Fibroblast of lung (primary cell): ENCODE results near the gene PADI2. TPM values are rescaled to one million over a fixed set of nuclear protein-coding genes. Genes with fewer than 3 reads are reported as not detected.

Experiments
- DNase-seq, 2 donors: peaks; one replicate each; pipeline versions ENCODE4 v3.0.0 to v3.0.0-alpha.2; 2010; ENCODE audit warnings: low read depth in 2 of 2
- H2AFZ ChIP-seq: 2 replicates; pipeline ENCODE4 v1.5.1; 2012; ENCODE audit warnings: low read length, control low read depth, inconsistent platforms
- H3K27ac ChIP-seq: 2 replicates; pipeline ENCODE4 v1.5.1; 2011; ENCODE audit warnings: low read length, control low read depth; ENCODE audit not compliant: insufficient read depth
- H3K27me3 ChIP-seq: 2 replicates; pipeline ENCODE4 v1.5.1; 2011; ENCODE audit warnings: mild to moderate bottlenecking, low read length; ENCODE audit not compliant: control insufficient read depth, insufficient read depth
- H3K36me3 ChIP-seq: 2 replicates; pipeline ENCODE4 v1.5.1; 2011; ENCODE audit warnings: low read length; ENCODE audit not compliant: control insufficient read depth, insufficient read depth
- H3K4me1 ChIP-seq: 2 replicates; pipeline ENCODE4 v1.5.1; 2011; ENCODE audit warnings: low read length; ENCODE audit not compliant: control insufficient read depth, insufficient read depth; ENCODE audit errors: extremely low read depth
- H3K4me2 ChIP-seq: 2 replicates; pipeline ENCODE4 v1.5.1; 2011; ENCODE audit warnings: low read length, control low read depth; ENCODE audit not compliant: insufficient read depth; ENCODE audit errors: extremely low read depth
- H3K4me3 ChIP-seq, 4 experiments: fragments of 200-600 bp in 1 of 4; sonication (generic) in 1 of 4; replicated peaks in 1 of 4; 2 replicates each; pipeline ENCODE4 v1.5.1; 2011 to 2016; ENCODE audit warnings: low read length in 4 of 4, low read depth in 3 of 4, mild to moderate bottlenecking in 3 of 4, control low read depth in 2 of 4, inconsistent platforms in 1 of 4, mixed read lengths in 1 of 4; ENCODE audit not compliant: insufficient read depth in 1 of 4; ENCODE audit errors: control extremely low read depth in 1 of 4
- H3K79me2 ChIP-seq: 2 replicates; pipeline ENCODE4 v1.5.1; 2012; ENCODE audit warnings: mild to moderate bottlenecking, low read length, inconsistent platforms; ENCODE audit not compliant: control insufficient read depth, insufficient read depth
- H3K9ac ChIP-seq: 2 replicates; pipeline ENCODE4 v1.5.1; 2011; ENCODE audit warnings: mild to moderate bottlenecking, low read length, control low read depth; ENCODE audit not compliant: insufficient read depth
- H3K9me3 ChIP-seq: 2 replicates; pipeline ENCODE4 v1.5.1; 2012; ENCODE audit warnings: low read depth, low read length; ENCODE audit not compliant: control insufficient read depth, insufficient read depth
- H4K20me1 ChIP-seq: 2 replicates; pipeline ENCODE4 v1.5.1; 2011; ENCODE audit warnings: low read length; ENCODE audit not compliant: control insufficient read depth, insufficient read depth; ENCODE audit errors: extremely low read depth
- EZH2 ChIP-seq: IDR thresholded peaks from 2 replicates; pipeline ENCODE4 v1.5.1; 2012; ENCODE audit warnings: low read length, control low read depth, mild to moderate bottlenecking; ENCODE audit errors: missing control alignments
- polyA plus RNA-seq, 2 donors: library from polyadenylated mRNA; depleted of rRNA in 1 of 2; stranded (reverse) in 1 of 2; unstranded in 1 of 2; fragments of >200 nt; gene quantifications; 2 replicates each; pipeline ENCODE4 v1.2.1, GENCODE V29; 2011 to 2012; ENCODE audit warnings: missing spikeins in 1 of 2
- total RNA-seq: library from RNA; depleted of rRNA; stranded (reverse); fragments of >200 nt; gene quantifications from 2 replicates; pipeline ENCODE4 v1.2.1, GENCODE V29; 2014
- TF ChIP-seq, protein P1 (sequence below), 2 donors: IDR thresholded peaks in 1 of 2; conservative IDR thresholded peaks in 1 of 2; 1 replicate in 1 of 2; 2 replicates in 1 of 2; pipeline ENCODE4 v1.5.1; 2011 to 2012; ENCODE audit warnings: low read length in 2 of 2, control low read depth in 1 of 2, inconsistent platforms in 1 of 2, low read depth in 1 of 2, mild to moderate bottlenecking in 1 of 2

The PADI2 gene
- total and polyA plus RNA-seq, 2 donors (not counting 1 experiment from before 2014, with no cell fraction given) = 0.03 TPM; not detected in 1

DNA sequence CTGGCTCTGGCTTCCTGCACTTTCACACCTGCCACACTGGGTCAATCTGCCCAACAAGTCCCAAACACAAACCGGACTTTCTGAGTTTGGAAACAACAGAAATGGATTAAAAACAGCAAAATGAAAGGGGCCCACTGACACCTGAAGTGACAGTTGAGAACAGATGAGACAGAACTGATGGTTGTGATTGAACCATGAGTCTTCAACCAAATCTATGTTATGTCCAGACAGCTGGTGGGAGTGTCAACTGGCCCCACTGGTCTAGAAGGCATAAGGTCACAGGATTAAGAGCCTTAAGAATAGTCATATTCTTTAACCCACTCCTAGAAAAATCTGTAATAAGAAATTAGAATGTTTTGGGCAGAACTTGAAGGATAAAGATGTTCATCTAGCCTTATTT is 94.5 kb downstream of the PADI2 start:
- no peak for DNase-seq
- Histone ChIP-seq H3K27ac (no peak overlapping the region), H3K9ac (no peak overlapping the region), H3K4me3 (no peak overlapping the region), H3K4me1 (no peaks in the 10 kb centered on the region), H3K36me3 (peaks cover 22% of the 10 kb centered on the region), H4K20me1 (no peaks in the 10 kb centered on the region), H2AFZ (no peak overlapping the region), H3K27me3 (no peaks in the 10 kb centered on the region), H3K4me2 (no peak overlapping the region), H3K79me2 (no peaks in the 10 kb centered on the region), H3K9me3 (no peaks in the 10 kb centered on the region)
- no peak for TF ChIP-seq EZH2
- TF ChIP-seq, protein P1, sequence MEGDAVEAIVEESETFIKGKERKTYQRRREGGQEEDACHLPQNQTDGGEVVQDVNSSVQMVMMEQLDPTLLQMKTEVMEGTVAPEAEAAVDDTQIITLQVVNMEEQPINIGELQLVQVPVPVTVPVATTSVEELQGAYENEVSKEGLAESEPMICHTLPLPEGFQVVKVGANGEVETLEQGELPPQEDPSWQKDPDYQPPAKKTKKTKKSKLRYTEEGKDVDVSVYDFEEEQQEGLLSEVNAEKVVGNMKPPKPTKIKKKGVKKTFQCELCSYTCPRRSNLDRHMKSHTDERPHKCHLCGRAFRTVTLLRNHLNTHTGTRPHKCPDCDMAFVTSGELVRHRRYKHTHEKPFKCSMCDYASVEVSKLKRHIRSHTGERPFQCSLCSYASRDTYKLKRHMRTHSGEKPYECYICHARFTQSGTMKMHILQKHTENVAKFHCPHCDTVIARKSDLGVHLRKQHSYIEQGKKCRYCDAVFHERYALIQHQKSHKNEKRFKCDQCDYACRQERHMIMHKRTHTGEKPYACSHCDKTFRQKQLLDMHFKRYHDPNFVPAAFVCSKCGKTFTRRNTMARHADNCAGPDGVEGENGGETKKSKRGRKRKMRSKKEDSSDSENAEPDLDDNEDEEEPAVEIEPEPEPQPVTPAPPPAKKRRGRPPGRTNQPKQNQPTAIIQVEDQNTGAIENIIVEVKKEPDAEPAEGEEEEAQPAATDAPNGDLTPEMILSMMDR (conservative IDR thresholded peaks at IDR 0.05 in 1 of 2, IDR thresholded peaks at IDR 0.05 in 1 of 2; ENCODE audit: low read depth in 1 of 2, low read length in 2 of 2) = no peak

DNA sequence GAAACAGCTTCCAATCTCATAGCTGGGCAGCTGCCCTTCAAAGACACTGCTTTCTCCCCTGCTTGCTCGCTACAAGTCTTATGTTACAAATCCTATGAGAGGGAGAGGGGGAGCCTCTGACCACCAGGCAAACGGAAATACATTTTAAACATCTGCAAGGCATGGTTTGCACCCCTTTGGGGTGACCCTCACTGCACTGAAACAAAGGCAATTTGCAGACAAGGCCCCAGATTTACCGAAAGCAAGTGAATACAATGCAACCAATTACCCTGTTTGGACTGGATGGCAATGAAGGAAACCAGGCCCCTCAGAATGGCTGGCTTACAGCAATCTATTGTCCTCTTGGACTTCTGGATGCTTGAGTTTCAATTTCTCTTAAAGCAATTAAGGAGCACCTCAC is 95.7 kb downstream of the PADI2 start:
- H3K4me3 ChIP-seq = no peak overlapping the region
- no peak overlapping the region for H3K9ac ChIP-seq
- no peaks in the 10 kb centered on the region for H3K4me1 ChIP-seq
- no peak overlapping the region for H3K4me2 ChIP-seq
- H3K36me3 ChIP-seq = peaks cover 20% of the 10 kb centered on the region
- no peak overlapping the region for H2AFZ ChIP-seq
- no peak for TF ChIP-seq EZH2
- TF ChIP-seq, protein P1 (conservative IDR thresholded peaks at IDR 0.05 in 1 of 2, IDR thresholded peaks at IDR 0.05 in 1 of 2; ENCODE audit: low read depth in 1 of 2, low read length in 2 of 2) = peak in 1 of 2 donors; percentile 8
- DNase-seq = no peak
- H3K27ac ChIP-seq = no peak overlapping the region
- H4K20me1 ChIP-seq = no peaks in the 10 kb centered on the region
- no peaks in the 10 kb centered on the region for H3K27me3 ChIP-seq
- no peaks in the 10 kb centered on the region for H3K9me3 ChIP-seq
- H3K79me2 ChIP-seq = no peaks in the 10 kb centered on the region

DNA sequence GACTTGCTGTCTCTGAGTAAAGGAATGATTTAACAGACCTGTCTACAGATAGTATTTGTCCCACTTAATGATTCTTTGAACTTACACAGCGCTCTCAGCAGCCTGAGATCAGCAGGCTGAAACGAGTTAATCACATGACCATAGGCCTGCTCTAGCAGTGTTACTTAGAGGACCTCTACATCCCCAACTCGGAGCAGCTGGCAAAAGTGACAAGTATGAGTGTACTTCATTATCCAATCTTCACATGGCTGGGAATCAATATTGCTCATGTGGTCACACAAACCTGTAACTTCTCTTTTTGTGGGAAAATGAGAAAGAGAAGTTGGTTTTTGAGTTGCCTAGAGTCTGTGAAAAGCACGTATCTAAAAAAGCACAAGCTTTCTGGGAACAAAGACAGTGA is 96.1 kb downstream of the PADI2 start:
- Histone ChIP-seq H3K36me3 (peaks cover 22% of the 10 kb centered on the region), H3K27me3 (no peaks in the 10 kb centered on the region)
- DNase-seq = no peak

More for the DNA sequence above, 96.1 kb downstream of the PADI2 start:
- Histone ChIP-seq H3K27ac (no peak overlapping the region), H3K9me3 (no peaks in the 10 kb centered on the region), H2AFZ (no peak overlapping the region), H4K20me1 (no peaks in the 10 kb centered on the region), H3K4me2 (no peak overlapping the region), H3K4me3 (no peak overlapping the region), H3K4me1 (no peaks in the 10 kb centered on the region), H3K79me2 (no peaks in the 10 kb centered on the region), H3K9ac (no peak overlapping the region)
- TF ChIP-seq, protein P1 (conservative IDR thresholded peaks at IDR 0.05 in 1 of 2, IDR thresholded peaks at IDR 0.05 in 1 of 2; ENCODE audit: low read depth in 1 of 2, low read length in 2 of 2) = no peak
- TF ChIP-seq EZH2 = no peak
